ENCODE data around the gene SPTB.

Gene SPTB

DNA sequence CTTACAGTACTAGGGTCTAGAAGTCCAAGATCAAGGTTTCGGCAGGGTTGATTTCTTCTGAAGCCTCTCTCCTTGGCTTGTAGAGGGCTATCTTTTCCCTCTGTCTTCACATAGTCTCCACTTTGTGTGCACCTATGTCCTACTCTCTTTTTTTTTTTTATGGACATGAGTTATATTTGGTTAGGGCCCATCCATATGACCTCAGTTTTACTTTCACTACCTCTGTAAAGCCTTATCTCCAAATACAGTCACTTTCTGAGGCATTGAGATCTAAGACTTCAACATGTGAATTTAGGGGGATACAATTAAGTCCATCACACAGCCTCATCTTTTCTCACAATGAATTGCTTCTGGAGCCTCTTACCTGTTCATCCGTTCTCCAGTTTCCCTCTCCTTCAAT is 5.9 kb upstream of the SPTB start:
- no peak for DNase-seq (ENCODE audit: low read depth)

DNA sequence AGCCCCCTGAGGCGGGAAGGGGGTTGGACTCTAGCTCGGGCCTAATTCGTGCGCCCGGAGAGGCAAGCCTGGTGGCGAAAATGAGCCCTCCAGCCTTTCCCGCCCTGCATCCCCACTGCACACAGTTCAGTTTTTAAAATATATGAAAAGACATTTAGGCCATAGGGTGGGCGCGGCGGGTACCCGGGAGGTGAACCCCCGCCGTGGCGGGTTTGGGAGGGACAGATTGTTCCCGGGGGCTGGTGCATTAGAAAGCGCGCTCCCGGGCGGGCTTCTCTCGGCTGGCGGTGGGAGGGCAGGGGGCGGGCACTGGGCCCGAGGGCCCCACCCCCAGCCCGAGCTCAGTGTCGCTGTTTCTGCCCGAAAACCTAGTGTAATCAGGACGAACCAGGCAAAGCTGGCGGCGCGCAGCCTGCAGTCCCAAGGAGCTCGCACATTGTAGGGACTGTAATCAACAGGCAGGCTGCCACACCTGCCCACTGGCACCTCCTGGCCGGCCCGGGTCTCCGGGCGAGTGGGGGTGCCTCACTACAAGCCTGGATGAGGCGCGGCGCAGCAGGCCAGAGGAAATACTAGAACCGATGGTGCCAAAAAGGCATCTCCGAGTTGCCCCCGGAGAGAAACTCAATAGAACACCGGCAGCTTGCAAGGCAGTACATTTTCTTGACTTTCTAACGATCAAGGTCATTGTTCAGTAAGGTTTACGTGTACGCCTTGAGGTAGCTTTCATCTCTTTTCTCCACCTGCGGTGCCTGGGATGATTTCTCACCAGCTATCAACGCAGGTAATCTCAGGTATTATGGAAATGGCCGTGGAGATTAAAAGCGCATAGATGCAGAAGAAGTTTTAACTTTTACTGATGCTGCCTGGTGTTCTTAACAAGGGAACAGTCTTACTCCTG is 764 bp upstream of the SPTB start:
- peak; percentile 59 for DNase-seq (ENCODE audit: low read depth)

DNA sequence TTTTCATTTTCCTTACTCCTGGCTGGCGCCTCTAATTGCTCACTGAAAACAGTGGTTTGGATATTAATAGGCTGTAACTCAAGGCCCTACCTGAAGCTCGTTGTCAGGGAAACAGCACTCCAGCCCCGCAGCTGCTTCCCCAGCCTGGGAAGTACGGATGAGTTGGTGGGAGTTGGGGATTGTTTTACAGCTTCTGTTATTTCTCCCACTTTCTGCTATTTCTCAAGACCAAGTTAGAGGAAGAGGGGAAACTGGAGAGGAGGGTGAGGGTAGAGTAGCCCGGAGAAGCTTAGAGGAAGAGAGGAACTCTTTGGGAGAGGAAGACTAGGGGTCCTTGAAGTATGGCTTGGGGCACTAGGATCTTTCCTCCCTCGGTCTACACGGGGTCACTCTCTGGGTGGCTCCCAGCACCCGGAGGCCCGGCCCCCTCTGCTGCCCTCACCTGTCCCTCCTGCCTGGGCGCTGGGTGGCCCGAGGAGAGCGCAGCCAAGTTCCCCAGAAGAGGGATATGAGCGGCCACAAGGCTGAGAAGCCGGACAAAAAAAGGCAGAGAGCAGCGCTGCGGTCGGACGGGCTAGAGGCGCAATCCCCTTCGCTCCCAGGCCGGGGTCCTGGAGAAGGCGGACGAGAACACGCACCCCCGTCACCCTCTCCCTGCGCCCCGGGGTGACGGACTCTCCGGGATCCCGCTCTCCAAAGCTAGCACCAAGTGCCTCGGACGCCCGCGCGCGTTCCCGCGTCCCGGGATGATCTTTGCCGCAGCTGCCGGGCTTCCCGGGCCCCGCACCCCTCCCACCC is 671 bp downstream of the SPTB start:
- no peak for DNase-seq (ENCODE audit: low read depth)

DNA sequence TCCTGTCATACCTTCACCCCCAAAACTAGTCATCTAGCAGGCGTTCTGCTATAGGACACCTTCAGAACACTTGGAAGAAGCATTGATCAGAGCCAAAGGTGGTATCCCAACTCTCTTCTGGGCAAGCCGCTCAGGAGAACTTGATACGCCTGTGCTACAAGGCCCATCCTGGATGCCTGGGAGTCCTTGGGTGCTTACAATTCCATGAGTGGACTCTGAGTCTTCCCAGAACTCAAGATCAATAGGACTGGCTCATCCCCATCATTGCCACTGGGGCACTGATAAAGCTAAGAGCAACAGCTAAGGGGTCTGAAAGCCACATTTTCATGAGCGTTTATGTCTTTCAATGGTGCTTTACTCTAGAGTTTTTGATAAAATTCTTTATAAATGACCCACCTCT is 1.9 kb downstream of the SPTB start:
- no peak for DNase-seq (ENCODE audit: low read depth)

DNA sequence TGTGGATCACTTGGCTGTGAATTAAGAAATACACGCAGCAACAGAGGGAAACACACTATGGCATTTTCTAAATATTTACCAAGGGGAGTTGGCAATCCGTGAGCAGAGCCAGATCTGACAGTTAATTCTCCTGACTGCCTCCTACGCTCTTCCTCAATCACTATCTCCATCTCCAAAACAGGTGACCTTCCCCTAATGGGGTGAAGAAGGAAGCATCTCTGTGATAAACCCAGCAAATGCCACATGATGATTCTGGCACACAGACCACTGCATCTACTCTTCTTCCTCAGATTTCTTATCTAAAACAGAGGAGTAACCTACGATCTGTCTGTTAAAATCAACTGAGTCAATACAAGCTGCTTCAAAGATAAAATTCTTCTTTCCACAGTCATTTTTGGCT is 4.4 kb downstream of the SPTB start:
- DNase-seq (ENCODE audit: low read depth): no peak

DNA sequence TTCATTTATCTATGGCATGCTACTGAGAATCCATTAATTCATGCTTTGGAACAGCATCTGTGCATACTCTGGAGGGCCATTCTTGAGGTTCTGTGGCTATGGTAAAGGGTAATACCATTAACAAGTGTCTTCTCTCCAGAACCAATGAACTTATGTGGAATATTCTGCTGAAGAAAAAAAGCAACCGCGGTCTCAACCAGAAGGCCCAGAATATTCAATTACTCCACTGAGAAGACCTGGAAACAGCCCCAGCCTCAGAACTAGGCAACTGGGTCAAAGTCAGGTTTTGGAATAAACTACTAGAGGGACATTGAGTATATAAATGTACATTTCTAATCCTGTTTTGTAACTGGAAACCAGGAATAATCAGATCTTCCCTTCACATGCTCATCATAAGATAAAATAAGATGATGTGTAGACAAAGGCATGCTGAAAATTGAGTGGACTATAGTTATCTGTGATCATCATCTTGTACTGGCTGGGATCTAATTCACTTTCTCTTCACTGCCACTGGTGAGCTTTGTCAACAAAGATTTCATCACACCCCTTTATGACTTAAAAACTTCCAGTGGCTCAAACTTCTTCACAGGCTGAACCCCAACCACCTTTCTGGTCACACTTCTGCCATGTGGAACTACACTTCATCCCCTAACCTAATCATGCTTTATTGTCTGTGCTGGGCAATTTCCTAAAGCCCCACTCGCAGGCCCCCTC is 6.0 kb downstream of the SPTB start:
- no peak for DNase-seq (ENCODE audit: low read depth)

DNA sequence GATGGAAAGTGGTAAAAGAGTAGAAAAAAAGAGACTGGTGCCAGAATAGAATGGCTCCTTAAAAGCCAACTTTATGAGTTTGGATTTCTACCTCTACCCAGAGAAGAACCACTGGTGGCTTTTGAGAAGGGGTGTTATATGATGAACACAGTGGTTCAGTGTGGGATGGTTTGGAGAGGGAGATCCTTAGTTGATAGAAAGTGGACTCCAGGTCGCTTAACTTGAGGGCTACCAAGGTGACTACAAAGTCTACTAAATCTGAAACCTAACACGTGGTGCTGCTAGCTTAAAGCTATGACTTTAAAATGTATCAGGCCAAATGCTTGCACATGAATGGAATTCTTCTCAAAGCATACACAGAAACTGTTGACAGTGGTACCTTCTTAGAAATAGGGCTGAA is 8.4 kb downstream of the SPTB start:
- no peak for DNase-seq (ENCODE audit: low read depth)

DNA sequence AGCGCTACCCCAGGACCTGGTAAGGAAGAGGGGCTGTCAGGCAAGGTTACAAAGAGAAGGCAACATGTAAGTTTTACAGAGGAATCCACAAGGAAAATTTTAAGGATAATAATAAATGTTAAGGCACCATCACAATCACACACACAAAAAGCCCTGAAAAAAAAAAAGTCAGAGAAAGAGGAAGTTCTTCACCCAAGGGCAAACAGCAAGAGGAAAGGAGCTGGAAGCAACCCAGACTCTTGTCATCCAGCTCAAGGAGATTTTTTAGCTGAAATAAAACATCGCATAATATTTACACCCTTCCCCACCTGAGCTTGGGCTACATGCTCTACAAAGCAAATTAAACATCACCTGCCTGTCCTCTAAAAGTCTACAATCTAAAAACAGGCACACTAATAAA is 9.5 kb downstream of the SPTB start:
- DNase-seq (ENCODE audit: low read depth): no peak

DNA sequence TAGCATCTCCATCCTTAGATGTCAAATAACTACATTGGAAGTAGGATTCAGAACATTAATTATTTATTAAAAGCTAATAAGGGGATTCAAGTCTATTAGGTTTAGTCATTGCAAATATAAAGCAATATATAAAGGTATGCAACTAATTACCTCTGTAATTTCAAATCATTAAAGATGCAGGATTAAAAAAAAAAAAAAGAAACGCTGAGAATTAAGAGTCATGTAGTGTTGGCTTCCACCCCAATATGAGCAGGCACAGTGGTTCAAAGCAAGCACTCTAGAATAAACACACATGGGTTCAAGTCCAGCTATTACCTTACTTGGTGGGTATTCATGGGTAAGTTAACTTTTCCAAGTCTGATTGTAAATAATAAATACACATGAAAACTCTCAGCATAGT is 10.9 kb downstream of the SPTB start:
- DNase-seq (ENCODE audit: low read depth): no peak

DNA sequence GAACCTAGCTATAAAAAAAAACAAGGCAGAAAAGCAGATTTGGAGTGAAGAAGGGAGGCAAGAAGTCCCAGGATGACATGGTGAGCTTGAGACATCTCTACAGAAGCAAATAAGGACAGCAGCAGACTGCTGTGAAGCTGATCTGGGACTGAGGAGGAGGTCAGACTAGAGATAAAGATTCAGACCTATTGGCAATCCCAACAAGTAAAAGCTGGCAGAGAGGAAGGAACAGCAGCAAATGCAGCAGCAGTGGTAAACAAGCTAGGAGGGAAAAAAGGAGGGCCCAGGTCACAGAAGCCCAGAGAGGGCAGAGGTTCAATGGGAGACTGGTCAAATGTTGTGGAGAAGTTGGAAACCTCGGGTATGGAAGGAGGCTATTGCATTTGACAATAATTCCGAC is 11.3 kb downstream of the SPTB start:
- DNase-seq (ENCODE audit: low read depth): no peak

DNA sequence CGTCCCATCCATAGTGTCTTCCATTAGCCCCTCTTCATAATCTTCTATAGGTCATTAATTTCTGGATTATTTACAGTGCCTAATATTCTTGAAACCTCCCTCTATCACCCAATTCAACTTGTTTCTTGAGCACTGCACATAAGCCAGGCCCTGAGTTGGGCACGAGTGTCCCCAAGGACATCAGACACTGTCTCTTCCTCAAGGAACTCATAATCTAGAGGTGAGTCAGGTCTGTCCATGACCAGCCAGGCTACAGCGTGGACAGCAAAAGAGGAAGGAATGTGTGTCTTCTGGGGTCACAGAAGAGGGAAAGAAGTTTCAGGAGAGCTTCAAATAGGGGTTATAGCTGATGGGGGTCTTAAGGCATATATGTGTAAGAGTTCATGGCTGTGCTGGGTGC is 12.5 kb downstream of the SPTB start:
- DNase-seq (ENCODE audit: low read depth): no peak

DNA sequence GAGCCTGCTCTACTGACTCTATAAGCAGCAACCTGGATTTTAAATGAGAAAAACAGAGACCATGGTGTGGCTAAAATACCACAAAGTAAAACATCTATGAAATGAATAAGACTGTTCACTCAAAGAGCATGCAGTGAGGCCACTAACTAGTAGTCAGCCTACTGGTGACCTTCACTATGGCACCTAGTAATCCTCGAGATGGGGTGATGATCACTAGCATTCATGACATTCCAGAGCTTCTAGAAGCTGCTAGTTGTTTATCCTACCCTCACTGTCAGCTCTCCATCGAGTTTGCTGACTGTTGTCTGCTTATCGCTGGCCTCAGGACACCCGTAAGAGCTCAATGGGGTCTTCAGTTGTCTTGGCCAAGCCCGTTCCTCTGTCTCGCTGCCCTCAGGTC is 13.7 kb downstream of the SPTB start:
- no peak for DNase-seq (ENCODE audit: low read depth)

DNA sequence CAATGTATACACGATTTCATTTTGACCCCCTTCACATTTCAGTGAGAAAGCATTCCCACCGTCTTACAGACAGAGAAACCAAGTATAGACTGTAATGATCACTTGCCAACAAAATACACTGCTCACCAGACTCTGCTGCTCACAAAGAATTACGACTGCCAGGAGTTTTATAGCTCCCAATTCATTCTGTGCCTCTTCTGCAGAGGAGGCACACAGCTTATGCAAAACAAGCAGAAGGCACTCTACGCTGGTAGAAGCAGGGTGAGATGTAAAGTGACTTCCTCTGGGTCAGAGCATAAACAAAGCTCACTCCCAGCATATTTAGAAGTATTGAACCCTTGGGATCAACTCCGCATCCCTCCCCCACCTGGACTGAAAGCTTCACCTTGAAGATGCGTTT is 14.6 kb downstream of the SPTB start:
- no peak for DNase-seq (ENCODE audit: low read depth)

DNA sequence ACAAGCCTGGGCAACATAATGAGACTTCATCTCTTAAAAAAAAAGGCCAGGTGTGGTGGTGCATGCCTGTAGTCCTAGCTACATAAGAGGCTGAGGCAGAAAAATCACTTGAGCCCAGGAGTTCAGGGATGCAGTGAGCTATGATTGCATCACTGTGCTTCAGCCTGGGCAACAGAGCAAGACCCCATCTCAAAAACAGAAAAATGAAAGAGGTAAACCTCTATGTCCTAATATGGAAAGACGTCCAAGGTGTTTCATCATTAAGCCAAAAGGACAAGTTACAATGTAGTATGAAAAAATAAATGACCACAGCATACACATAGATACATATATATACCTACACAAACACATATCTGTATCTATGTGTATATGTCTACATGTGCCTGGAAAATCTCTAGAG is 15.4 kb downstream of the SPTB start:
- no peak for DNase-seq (ENCODE audit: low read depth)

DNA sequence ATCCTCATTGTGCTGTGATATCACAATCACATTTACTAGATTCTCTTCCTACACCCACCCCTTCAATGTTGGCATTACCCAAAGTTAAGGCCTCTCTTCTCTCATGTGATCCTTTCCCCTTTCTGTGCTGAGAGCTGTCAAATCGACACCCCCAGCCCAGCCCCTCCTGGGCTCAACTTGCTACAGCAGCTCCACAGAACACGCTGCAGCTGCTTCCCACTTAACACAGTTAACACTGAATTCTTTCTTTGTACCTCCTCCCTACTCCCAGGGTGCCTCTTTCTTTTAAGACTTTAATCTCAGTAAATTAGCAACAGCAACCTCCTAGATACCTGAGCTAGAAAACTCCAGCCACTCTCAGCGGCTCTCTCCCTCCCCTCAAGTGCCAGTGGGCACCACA is 17.8 kb downstream of the SPTB start:
- DNase-seq (ENCODE audit: low read depth): no peak

DNA sequence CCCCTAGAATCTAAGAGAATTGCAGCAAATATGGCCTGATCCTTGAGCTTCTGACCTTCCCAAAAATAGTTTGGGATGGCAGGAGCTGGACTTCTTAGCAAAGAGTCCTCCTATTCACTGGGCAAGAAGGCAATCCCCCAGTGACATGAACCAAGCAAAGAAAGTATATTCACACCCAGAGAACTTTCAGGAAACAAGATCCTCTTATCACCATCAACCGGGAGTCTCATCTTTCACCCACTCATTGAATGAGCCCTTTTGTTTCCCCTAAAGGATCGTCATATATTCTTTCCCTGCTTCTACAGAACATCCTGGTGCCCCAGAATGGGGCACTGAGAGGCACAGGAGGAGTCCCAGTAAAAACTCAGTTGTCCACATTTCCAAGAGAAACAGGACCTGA is 19.7 kb downstream of the SPTB start:
- no peak for DNase-seq (ENCODE audit: low read depth)

DNA sequence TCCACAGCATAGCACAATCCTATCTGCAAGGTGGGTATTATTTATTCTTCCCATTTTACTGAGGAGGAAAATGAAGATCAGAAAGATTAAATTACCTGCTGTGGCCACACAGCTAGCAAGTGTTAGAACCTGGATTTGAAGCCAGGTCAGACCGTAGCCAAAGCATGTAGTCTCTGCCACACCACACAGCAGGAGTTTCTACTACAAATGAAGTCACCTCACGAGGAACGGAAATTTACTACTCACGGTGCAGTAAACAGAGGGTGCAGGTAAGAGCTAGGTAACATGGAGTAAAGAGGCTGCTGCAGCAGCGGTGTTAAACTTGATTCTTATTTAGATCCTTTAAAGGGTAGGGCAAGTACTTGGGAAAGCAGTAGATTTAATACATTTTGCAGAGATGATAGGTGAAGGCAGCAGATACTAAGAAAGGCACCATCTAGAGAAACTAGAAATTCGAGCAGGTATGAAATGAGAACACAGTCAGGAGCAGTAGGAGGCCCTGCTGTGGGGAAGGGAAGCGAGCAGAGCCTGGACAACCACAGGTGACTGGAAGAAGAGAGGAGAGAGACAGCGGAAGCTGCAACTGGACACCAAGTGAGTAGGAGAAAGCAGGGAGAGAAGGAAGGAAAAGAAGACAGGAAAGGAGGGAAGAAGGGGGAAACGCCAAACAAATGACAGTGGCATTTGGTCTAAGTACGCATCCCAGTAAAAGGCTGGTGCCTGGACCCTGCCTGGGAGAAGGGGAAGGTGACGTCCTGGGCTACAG is 21.5 kb downstream of the SPTB start:
- no peak for DNase-seq (ENCODE audit: low read depth)

DNA sequence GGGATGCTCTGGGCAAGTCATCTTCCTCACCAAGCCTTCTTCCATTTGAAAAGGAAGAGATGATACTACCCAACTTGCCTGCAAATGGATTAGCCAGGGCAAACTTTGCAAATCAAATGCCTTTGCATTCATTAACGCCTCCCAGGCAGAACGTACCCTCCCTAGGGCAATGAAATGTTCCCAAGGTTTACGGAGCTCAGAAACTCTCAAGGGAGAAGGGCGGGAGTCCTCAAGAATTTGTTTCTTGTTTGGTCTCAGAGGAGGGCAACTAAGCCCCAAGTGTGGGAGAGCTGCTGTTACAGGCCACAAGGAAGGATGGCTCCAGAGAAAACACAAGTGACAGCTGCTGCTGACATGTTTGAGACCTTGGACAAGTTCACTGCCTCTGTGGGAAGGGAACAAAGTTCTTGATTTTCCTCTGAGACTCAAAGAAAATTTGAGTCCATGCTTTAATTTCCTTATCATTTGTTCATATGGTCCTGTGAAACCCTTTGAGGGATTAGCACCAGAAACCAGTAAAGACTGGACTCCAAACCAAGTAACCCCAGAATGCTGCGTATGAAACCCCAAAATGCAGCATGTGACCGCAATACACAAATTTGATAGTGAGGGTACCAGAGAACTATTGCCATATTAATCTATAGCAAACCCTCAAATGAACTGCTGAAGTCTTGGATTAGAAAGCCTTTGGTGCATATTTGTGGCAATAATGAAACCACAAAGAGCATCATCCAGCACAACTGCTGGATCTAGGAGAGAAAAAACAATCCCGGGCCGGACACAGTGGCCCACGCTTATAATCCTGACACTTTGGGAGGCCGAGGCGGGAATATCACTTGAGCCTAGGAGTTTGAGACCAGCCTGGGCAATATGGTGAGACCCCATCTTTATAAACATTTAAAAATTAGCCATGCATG is 22.9 kb downstream of the SPTB start:
- DNase-seq (ENCODE audit: low read depth): no peak

DNA sequence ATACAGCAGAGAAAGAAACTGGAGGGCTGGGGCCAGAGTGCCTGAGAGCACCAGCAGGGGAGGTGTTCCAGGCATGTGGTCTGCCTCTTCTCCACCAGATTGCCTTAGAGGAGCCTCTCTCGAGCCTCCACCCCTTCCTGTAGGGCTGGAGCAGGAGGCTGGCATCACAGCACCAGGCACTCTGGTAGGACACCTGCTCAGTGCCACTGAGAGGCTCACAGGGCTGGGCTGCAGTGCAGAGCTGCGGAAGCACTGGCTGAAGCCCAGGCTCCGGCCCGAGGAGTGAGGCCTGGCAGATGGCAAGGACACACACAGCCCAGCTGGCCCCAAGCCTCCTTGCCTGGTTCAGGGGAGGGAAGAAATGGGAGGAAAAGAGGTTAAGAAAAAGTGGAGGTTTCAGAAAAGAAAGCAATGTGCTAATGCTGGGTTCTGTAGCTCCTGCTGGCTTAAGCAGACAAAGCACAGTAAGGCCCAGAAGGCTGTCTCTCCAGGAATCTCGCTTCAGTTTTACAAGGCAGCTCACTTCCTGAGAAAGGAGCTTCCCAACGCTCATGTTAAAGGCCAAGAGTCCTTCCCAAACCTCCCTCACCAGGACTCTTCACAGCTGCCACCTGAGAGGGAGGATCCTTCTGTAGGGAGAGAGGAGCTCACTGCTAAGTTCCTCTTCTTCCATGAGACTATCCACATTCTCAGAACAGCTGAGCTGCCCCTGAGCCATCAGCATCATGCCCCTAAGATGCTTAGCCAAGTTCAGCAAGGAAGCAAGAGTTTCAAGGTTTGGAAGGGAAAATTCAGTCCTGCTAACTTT is 23.8 kb downstream of the SPTB start:
- DNase-seq (ENCODE audit: low read depth): no peak

All from activated T-cell treated with anti-CD3 and anti-CD28 coated beads for 48 hours (primary cell).